ACC112 (cell line): Measurements from ENCODE around the gene CCSER1.

ENCODE experiments used
- H2AFZ ChIP-seq: fragments of 200-600 bp; sonication (generic); one replicate; pipeline ENCODE4 v1.6.0; 2017; ENCODE audit warnings: antibody characterized with exemption, low read length; ENCODE audit not compliant: unreplicated experiment
- H3K27ac ChIP-seq: fragments of 200-600 bp; sonication (generic); 2 replicates; pipeline ENCODE4 v1.5.1; 2014; ENCODE audit warnings: low read depth, mild to moderate bottlenecking, antibody characterized with exemption, low read length, moderate library complexity
- H3K27me3 ChIP-seq: fragments of 200-600 bp; sonication (generic); 2 replicates; pipeline ENCODE4 v1.6.1; 2014; ENCODE audit warnings: mild to moderate bottlenecking, antibody characterized with exemption, low read length, moderate library complexity, mixed read lengths; ENCODE audit not compliant: insufficient read depth
- H3K36me3 ChIP-seq: fragments of 200-600 bp; sonication (generic); 2 replicates; pipeline ENCODE4 v1.6.1; 2016; ENCODE audit warnings: mild to moderate bottlenecking, antibody characterized with exemption, low read length, moderate library complexity, mixed read lengths; ENCODE audit not compliant: insufficient read depth
- H3K4me1 ChIP-seq: fragments of 200-600 bp; sonication (generic); one replicate; pipeline ENCODE4 v1.6.1; 2016; ENCODE audit warnings: low read length, mixed read lengths; ENCODE audit not compliant: insufficient read depth, unreplicated experiment, control insufficient read depth
- H3K4me3 ChIP-seq: fragments of 200-600 bp; sonication (generic); 2 replicates; pipeline ENCODE4 v1.5.1; 2014; ENCODE audit warnings: mild to moderate bottlenecking, low read depth, low read length
- H3K79me2 ChIP-seq: fragments of 200-600 bp; sonication (generic); one replicate; pipeline ENCODE4 v1.6.0; 2016; ENCODE audit warnings: low read length; ENCODE audit not compliant: control insufficient read depth, unreplicated experiment, insufficient read depth

Gene CCSER1

GRCh38 chr4:90189178-90189577, 62.0 kb downstream of the CCSER1 start:
- H3K36me3 ChIP-seq: no peaks in the 10 kb centered on the region
- H3K27me3 ChIP-seq: no peaks in the 10 kb centered on the region
- H2AFZ ChIP-seq: no peak overlapping the region
- H3K4me3 ChIP-seq: no peak overlapping the region
- H3K27ac ChIP-seq: no peak overlapping the region
- H3K4me1 ChIP-seq: no peaks in the 10 kb centered on the region
- no peaks in the 10 kb centered on the region for H3K79me2 ChIP-seq

GRCh38 chr4:90189946-90190345, 62.8 kb downstream of the CCSER1 start:
- Histone ChIP-seq H3K79me2 (no peaks in the 10 kb centered on the region), H3K36me3 (no peaks in the 10 kb centered on the region), H2AFZ (no peak overlapping the region), H3K27ac (no peak overlapping the region), H3K4me3 (no peak overlapping the region), H3K27me3 (no peaks in the 10 kb centered on the region), H3K4me1 (no peaks in the 10 kb centered on the region)

DNA sequence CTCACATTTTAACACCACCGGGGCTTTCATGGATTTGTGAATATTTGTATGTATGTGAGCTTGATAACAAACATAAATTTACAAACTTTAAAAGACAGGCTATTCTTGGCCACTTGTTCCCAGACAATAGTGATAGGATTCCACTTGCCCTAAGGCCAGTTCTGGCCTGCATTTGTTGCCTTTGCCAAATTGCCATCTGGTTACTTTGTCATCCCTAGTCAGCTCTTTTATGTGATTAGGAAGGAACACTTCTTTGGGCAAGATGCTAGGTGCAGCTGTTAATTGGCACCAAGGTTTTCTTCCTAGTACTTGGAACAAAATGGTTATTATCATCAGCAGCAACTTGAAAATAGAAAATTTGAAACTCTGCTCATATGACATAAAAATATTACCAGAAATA, 63.3 kb downstream of the CCSER1 start:
- Histone ChIP-seq H3K79me2 (no peaks in the 10 kb centered on the region), H3K4me1 (no peaks in the 10 kb centered on the region), H3K36me3 (no peaks in the 10 kb centered on the region), H3K4me3 (no peak overlapping the region), H3K27ac (no peak overlapping the region), H3K27me3 (no peaks in the 10 kb centered on the region), H2AFZ (no peak overlapping the region)

GRCh38 chr4:90198086-90198847, 71.1 kb downstream of the CCSER1 start:
- no peaks in the 10 kb centered on the region for H3K79me2 ChIP-seq
- no peaks in the 10 kb centered on the region for H3K36me3 ChIP-seq
- no peaks in the 10 kb centered on the region for H3K27me3 ChIP-seq
- H3K27ac ChIP-seq: no peak overlapping the region
- no peaks in the 10 kb centered on the region for H3K4me1 ChIP-seq
- no peak overlapping the region for H2AFZ ChIP-seq
- H3K4me3 ChIP-seq: no peak overlapping the region

DNA sequence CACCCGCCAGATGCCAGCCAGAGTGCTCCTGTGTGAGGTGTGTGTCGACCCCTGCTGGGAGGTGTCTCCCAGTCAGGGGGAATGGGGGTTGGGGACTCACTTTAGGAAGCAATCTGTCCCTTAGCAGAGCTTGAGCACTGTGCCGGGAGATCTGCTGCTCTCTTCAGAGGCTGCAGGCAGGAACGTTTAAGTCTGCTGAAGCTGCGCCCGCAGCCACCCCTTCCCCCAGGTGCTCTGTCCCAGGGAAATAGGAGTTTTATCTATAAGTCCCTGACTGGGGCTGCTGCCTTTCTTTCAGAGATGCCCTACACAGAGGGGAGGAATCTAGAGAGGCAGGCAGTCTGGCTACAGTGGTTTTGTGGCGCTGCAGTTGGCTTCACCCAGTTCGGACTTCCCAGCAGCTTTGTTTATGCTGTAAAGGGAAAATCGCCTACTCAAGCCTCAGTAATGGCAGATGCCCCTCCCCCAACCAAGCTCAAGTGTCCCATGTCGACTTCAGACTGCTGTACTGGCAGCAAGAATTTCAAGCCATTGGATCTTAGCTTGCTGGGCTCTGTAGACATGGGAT, 80.8 kb downstream of the CCSER1 start:
- H2AFZ ChIP-seq: no peak overlapping the region

GRCh38 chr4:90209922-90210321, 82.7 kb downstream of the CCSER1 start:
- H3K27ac ChIP-seq: no peak overlapping the region
- no peaks in the 10 kb centered on the region for H3K79me2 ChIP-seq
- no peaks in the 10 kb centered on the region for H3K27me3 ChIP-seq

More for the DNA sequence above, 80.8 kb downstream of the CCSER1 start:
- Histone ChIP-seq H3K27me3 (no peaks in the 10 kb centered on the region), H3K4me1 (no peaks in the 10 kb centered on the region), H3K79me2 (no peaks in the 10 kb centered on the region), H3K27ac (no peak overlapping the region), H3K4me3 (no peak overlapping the region), H3K36me3 (no peaks in the 10 kb centered on the region)

DNA sequence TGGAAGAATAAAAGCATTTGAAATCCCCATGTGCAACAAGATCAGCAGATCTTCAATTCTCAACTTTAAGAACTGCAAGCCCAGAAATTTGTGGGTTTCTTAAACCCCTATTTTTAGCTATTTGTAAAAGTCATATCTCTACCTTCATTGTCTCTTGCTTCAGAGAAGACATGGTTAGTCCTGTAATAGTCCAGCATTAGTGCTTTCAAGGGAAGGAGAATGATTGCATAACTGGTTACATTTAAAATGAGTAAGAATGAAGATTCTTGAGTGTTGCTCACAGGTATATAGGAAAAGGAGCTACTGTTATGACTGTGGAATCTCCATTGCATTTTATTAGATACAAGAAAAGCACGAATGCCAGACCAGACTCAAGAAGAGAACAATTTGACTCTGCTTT, 84.0 kb downstream of the CCSER1 start:
- Histone ChIP-seq H3K27me3 (no peaks in the 10 kb centered on the region), H3K79me2 (no peaks in the 10 kb centered on the region), H3K4me3 (no peak overlapping the region), H3K36me3 (no peaks in the 10 kb centered on the region), H2AFZ (no peak overlapping the region), H3K27ac (no peak overlapping the region), H3K4me1 (no peaks in the 10 kb centered on the region)

More at GRCh38 chr4:90209922-90210321, 82.7 kb downstream of the CCSER1 start:
- H3K36me3 ChIP-seq: no peaks in the 10 kb centered on the region
- no peak overlapping the region for H2AFZ ChIP-seq
- no peak overlapping the region for H3K4me3 ChIP-seq
- no peaks in the 10 kb centered on the region for H3K4me1 ChIP-seq

- H3K27me3 ChIP-seq: no peaks in the 10 kb centered on the region
- no peaks in the 10 kb centered on the region for H3K79me2 ChIP-seq
- no peak overlapping the region for H2AFZ ChIP-seq
- H3K4me3 ChIP-seq: no peak overlapping the region
- H3K4me1 ChIP-seq: no peaks in the 10 kb centered on the region
- H3K36me3 ChIP-seq: no peaks in the 10 kb centered on the region
- no peak overlapping the region for H3K27ac ChIP-seq
Observed at GRCh38 chr4:90215286-90215685, 88.1 kb downstream of the CCSER1 start.

GRCh38 chr4:90219822-90220221, 92.6 kb downstream of the CCSER1 start:
- Histone ChIP-seq H2AFZ (no peak overlapping the region), H3K27ac (no peak overlapping the region), H3K27me3 (no peaks in the 10 kb centered on the region), H3K4me1 (no peaks in the 10 kb centered on the region), H3K79me2 (no peaks in the 10 kb centered on the region), H3K4me3 (no peak overlapping the region), H3K36me3 (no peaks in the 10 kb centered on the region)

DNA sequence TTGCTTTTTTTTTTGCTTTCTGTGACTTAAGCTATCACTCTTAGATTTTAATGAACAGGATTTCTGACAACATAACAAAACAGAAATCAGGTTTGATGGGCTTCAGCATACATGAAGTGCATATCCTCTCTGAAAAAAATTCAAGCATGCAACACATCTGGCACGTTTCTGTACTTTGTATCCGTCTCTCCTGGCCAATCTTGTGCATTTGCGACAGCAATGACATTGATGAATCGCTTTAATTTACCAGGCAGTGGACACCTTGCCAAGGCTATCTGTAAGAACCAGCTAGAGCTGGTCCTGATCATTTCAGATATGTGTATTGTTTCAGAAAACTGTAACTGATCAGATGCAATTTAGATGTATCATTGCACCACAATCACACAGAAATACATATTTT, 93.3 kb downstream of the CCSER1 start:
- no peaks in the 10 kb centered on the region for H3K27me3 ChIP-seq
- H3K4me1 ChIP-seq: no peaks in the 10 kb centered on the region
- no peak overlapping the region for H2AFZ ChIP-seq
- H3K36me3 ChIP-seq: no peaks in the 10 kb centered on the region
- no peaks in the 10 kb centered on the region for H3K79me2 ChIP-seq
- no peak overlapping the region for H3K4me3 ChIP-seq
- H3K27ac ChIP-seq: no peak overlapping the region

DNA sequence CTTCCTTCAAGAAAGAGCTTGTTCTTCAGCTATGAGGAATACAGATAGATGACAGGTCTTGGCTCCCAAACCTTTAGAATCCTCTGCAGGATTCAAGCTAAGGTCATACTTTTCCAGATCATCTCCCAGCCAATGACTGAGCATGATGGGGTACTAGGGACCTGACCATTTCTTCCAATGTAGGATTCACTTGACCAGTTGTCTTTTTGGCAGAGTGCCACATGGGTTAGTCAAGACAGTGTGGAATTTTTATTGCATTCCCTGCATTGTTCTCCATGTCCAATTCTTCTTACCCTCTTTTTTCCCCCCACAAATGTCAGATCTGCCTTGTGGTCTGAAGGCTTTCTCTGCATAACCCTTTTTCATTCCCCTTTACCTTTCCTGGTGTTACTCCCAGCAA, 99.5 kb downstream of the CCSER1 start:
- H3K4me1 ChIP-seq: no peaks in the 10 kb centered on the region
- no peaks in the 10 kb centered on the region for H3K36me3 ChIP-seq
- H3K27me3 ChIP-seq: no peaks in the 10 kb centered on the region
- no peaks in the 10 kb centered on the region for H3K79me2 ChIP-seq
- H3K4me3 ChIP-seq: no peak overlapping the region
- no peak overlapping the region for H2AFZ ChIP-seq
- H3K27ac ChIP-seq: no peak overlapping the region
